Fibroblast of pulmonary artery (primary cell): ENCODE data around the gene SPPL2C.

Source experiments
- DNase-seq: peaks from one replicate; pipeline ENCODE4 v3.0.0-alpha.2; 2010; ENCODE audit warnings: low read depth
- H3K4me3 ChIP-seq: replicated peaks from 2 replicates; pipeline ENCODE4 v1.5.1; 2011; ENCODE audit warnings: low read depth, mild to moderate bottlenecking, control low read depth, low read length, moderate library complexity
- TF ChIP-seq, protein P1 (sequence below): IDR thresholded peaks from 2 replicates; pipeline ENCODE4 v1.5.1; 2011; ENCODE audit warnings: mild to moderate bottlenecking, control low read depth, low read length, inconsistent platforms; ENCODE audit errors: missing control alignments

The SPPL2C gene

DNA sequence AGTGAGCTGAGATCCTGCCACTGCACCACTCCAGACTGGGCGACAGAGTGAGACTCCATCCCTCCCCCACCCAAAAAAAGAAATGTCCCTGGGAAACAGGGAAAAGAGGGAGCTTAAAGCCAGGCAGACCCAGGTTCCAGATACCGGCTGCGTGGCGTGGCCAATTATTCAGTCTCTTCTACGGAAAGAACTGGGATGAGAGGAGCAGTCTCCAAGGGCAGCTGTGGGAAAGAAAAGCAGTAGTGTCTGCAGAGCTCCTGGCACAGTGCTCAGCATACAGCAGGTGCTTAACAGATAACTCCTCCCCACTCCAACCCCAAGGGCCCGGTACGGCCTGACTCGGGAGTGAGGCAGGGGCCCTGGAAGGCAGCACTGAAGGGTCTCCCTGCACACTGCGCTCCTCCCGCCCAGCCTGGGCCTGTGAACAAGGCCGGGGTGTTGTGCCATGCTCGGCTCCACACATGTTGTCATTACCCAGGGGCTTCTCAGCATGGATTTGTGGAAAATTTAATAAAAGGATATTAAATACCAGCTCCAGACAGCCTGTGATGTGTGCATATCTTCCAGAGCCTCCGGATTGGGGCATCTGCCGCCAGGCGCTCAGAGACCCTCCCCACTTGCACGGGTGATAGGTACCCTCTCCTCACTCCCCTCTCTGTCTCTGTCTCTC is 17.6 kb upstream of the SPPL2C start:
- H3K4me3 ChIP-seq, result no peak overlapping the region
- DNase-seq, result no peak

DNA sequence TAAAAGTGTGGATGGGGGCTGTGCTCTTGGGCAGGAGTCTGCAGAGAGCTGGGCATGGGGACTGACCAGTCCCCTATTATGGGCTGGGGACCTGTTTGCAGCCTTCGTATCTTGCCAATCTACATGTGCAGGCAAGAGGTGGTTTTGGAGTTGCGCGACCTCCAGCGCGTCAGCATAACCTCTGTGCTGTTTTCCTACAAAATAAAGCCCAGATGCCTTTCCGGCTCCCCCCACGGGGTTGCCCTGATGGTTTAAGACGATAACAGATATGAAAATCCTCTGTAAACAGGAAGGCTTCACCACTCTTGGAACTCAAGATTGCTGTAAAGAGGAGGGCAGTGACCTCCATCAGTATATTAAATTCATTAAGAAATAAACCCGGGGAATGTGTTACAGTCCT is 16.5 kb upstream of the SPPL2C start:
- no peak overlapping the region for H3K4me3 ChIP-seq

More for the DNA sequence above, 17.6 kb upstream of the SPPL2C start:
- TF ChIP-seq, protein P1, sequence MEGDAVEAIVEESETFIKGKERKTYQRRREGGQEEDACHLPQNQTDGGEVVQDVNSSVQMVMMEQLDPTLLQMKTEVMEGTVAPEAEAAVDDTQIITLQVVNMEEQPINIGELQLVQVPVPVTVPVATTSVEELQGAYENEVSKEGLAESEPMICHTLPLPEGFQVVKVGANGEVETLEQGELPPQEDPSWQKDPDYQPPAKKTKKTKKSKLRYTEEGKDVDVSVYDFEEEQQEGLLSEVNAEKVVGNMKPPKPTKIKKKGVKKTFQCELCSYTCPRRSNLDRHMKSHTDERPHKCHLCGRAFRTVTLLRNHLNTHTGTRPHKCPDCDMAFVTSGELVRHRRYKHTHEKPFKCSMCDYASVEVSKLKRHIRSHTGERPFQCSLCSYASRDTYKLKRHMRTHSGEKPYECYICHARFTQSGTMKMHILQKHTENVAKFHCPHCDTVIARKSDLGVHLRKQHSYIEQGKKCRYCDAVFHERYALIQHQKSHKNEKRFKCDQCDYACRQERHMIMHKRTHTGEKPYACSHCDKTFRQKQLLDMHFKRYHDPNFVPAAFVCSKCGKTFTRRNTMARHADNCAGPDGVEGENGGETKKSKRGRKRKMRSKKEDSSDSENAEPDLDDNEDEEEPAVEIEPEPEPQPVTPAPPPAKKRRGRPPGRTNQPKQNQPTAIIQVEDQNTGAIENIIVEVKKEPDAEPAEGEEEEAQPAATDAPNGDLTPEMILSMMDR, result no peak

GRCh38 chr17:45828582-45829133 is 16.0 kb upstream of the SPPL2C start:
- TF ChIP-seq, protein P1, result no peak
- DNase-seq, result no peak

More for the DNA sequence above, 16.5 kb upstream of the SPPL2C start:
- TF ChIP-seq, protein P1, result no peak
- DNase-seq, result no peak

GRCh38 chr17:45833920-45834319 is 10.8 kb upstream of the SPPL2C start:
- DNase-seq, result no peak
- no peak overlapping the region for H3K4me3 ChIP-seq
- TF ChIP-seq, protein P1, result no peak

More at GRCh38 chr17:45828582-45829133, 16.0 kb upstream of the SPPL2C start:
- H3K4me3 ChIP-seq, result no peak overlapping the region

DNA sequence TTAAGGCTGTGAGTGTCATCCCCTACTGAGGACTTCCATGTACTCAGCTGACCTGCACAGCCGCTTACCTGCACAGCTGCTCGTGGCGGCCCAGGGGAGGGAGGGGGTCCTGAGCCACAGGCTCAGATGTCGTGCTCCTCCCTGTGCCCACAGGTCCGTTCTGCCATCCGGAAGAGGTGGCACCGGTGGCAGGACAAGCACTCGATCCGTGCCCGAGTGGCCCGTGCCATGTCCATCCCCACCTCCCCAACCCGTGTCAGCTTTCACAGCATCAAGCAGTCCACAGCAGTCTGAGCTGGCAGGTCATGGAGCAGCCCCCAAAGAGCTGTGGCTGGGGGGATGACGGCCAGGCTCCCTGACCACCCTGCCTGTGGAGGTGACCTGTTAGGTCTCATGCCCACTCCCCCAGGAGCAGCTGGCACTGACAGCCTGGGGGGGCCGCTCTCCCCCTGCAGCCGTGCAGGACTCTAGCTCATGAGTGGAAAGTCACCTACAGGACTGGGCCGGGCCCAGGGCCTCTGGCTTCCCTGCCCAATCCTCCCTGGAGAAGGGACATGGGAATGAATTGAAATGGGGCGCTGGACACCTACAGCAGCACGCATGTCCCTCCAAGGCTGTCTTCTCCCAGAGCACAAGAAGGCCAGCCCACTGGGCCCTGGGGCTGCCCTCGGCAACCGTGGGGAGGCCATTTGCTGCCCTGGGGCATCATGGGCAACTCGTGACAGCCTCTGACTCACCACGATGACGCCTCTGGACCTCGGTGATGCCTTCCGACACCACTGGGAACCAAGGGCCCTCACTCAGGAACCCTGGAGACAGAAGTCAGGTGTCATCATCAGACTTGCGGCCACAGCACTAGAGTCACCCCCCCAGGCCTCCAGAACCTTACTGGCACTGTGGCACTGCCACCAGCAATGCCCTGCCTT is 9.9 kb upstream of the SPPL2C start:
- TF ChIP-seq, protein P1, result no peak
- no peak for DNase-seq
- no peak overlapping the region for H3K4me3 ChIP-seq

DNA sequence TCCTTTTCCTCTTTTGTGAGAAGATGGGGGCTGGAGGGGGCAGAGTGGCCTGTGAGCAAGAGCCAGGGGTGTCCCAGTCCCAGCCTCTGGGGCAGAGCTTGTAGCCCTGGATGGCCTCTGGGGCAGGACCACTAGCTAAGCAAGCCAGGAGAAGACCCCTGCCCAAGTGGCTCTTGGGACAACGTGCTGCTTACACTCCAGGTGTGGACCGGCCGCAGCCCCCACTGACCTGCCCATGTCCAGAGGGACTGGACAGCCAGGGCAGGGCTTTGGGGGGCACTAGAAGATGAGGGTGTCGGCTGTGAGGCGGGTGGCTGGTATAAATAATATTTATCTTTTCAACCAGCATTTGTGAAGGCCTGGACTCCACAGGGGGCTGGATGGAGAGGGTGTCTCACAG is 9.2 kb upstream of the SPPL2C start:
- no peak overlapping the region for H3K4me3 ChIP-seq

More for the DNA sequence above, 9.2 kb upstream of the SPPL2C start:
- TF ChIP-seq, protein P1, result no peak
- no peak for DNase-seq
